ENCODE data around the gene IDH2. TPM values are rescaled to one million over a fixed set of nuclear protein-coding genes. Genes with fewer than 3 reads are reported as not detected.
"Not testable (repeated sequence)": the region's sequence is repeated elsewhere in the genome, so short reads cannot be mapped to it uniquely, and the experiment has no call there.

Gene IDH2
- total RNA-seq, 1 experiment from 2014 or later: 94.1 TPM

DNA sequence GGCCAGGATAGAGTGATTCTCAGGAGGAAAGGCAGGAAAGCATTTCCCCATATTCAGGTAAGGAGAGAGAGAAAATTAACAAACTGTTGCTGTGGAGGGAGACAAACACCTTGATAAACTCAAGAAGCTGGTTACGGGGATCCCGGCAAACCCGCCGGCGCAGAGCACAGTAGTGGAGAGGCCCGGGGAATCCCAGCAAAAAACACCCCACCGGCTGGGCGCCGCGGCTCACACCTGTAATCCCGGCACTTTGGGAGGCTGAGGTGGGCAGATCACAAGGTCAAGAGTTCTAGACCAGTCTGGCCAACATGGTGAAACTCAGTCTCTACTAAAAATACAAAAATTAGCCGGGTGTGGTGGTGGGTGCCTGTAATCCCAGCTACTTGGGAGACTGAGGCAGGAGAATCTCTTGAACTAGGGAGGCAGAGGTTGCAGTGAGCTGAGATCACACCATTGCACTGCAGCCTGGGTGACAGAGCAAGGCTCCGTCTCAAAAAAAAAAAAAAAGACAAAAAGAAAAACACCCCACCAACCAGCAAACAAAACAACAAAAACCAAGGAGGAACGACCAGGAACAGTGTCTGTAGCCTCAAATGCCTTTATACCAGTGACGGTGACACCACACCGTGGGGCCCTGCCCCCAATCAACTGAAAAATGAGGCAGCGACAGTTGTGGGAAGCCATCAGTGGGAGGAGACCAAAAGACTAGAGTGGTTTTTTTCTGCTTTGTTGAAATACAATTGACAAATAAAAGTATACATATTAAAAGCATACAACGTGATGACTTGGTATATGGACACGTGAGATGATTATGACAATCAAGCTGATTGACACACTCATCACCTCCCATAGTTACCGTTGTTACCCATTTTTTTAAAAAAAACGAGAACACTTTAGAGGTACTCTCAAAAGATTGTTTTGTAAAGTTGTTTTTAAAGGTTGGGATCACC is 40.2 kb upstream of the IDH2 start:
- DNase-seq (no peak), ATAC-seq (no peak)
- Histone ChIP-seq H3K79me2 (ENCODE audit: low read length) (no peaks in the 10 kb centered on the region), H3K9me2 (replicated peaks; ENCODE audit: low read length) (no peaks in the 10 kb centered on the region), H3K27me3 (ENCODE audit: low read length) (no peaks in the 10 kb centered on the region), H3K27ac (ENCODE audit: low read length) (0 out of 2 replicates have a peak overlapping the region, but pooled peaks have one; percentile 18), H3K9me3 (ENCODE audit: low read length) (no peaks in the 10 kb centered on the region), H3F3A (ENCODE audit: low read length, unreplicated experiment) (no peaks in the 10 kb centered on the region), H3K4me1 (ENCODE audit: insufficient read depth, low read length) (peaks cover 13% of the 10 kb centered on the region), H3K4me2 (ENCODE audit: low read length) (peak overlapping the region; percentile 29), H3K4me3 (ENCODE audit: low read length) (no peak overlapping the region), H3K9ac (ENCODE audit: low read length) (0 out of 2 replicates have a peak overlapping the region, but pooled peaks have one; percentile 19), H4K20me1 (ENCODE audit: low read length) (no peaks in the 10 kb centered on the region), H2AFZ (ENCODE audit: low read length) (peak overlapping the region; percentile 74), H3K36me3 (ENCODE audit: low read depth, low read length) (no peaks in the 10 kb centered on the region)
- intact Hi-C loops (cut with micrococcal nuclease): loop anchor here (1.0 to 5.0 kb wide), 2 partner anchors 90 to 144 kb away; partner anchors contain the start of genes CIB1 and GDPGP1
- POLR2A ChIA-PET (ENCODE audit: unreplicated experiment): interaction anchor here (0.6 kb wide), 1 partner anchor 328 kb away, joined by 3 read pairs; no protein-coding TSS in a partner anchor
- CTCF ChIA-PET: interaction anchor here (0.8 to 1.4 kb wide), 2 partner anchors 79 to 90 kb away, joined by 3 to 9 read pairs; partner anchors contain the start of genes CIB1 and GDPGP1
- TF ChIP-seq EZH2 (IDR thresholded peaks at IDR 0.05; ENCODE audit: low read length, unreplicated experiment) (no peak), EZH2phosphoT487 (IDR thresholded peaks at IDR 0.05; ENCODE audit: borderline replicate concordance, low read length) (no peak)
- TF ChIP-seq, protein P1, sequence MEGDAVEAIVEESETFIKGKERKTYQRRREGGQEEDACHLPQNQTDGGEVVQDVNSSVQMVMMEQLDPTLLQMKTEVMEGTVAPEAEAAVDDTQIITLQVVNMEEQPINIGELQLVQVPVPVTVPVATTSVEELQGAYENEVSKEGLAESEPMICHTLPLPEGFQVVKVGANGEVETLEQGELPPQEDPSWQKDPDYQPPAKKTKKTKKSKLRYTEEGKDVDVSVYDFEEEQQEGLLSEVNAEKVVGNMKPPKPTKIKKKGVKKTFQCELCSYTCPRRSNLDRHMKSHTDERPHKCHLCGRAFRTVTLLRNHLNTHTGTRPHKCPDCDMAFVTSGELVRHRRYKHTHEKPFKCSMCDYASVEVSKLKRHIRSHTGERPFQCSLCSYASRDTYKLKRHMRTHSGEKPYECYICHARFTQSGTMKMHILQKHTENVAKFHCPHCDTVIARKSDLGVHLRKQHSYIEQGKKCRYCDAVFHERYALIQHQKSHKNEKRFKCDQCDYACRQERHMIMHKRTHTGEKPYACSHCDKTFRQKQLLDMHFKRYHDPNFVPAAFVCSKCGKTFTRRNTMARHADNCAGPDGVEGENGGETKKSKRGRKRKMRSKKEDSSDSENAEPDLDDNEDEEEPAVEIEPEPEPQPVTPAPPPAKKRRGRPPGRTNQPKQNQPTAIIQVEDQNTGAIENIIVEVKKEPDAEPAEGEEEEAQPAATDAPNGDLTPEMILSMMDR (conservative IDR thresholded peaks at IDR 0.05; ENCODE audit: low read depth, low read length): no peak
- no TSS peak for BruUV-seq (replicated peaks)

DNA sequence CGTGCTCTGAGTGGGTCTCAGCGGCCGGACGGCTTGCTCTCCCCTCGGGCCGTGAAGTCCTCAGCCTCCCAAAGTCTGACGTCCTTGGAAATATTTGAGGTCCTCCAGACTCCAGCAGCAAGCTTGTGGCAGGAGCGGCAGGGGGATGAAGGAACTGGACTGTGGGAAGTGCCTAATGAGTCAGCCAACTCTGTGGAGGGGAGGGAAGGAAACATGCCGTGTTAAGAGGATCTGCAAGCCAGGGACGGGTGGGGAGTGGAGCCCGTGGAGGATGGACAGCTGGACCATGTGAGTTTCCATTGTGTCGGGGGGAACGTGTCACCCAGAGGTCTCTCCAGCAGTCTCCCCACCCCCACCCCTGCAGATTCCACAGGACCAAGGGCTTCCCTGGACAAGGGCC is 39.4 kb upstream of the IDH2 start:
- Histone ChIP-seq H3F3A (ENCODE audit: low read length, unreplicated experiment) (no peaks in the 10 kb centered on the region), H3K4me3 (ENCODE audit: low read length) (no peak overlapping the region), H3K9ac (ENCODE audit: low read length) (0 out of 2 replicates have a peak overlapping the region, but pooled peaks have one; percentile 19), H3K4me1 (ENCODE audit: insufficient read depth, low read length) (peaks cover 13% of the 10 kb centered on the region), H3K4me2 (ENCODE audit: low read length) (peak overlapping the region; percentile 29), H3K79me2 (ENCODE audit: low read length) (no peaks in the 10 kb centered on the region), H3K27ac (ENCODE audit: low read length) (0 out of 2 replicates have a peak overlapping the region, but pooled peaks have one; percentile 18), H3K9me3 (ENCODE audit: low read length) (no peaks in the 10 kb centered on the region), H4K20me1 (ENCODE audit: low read length) (no peaks in the 10 kb centered on the region), H3K36me3 (ENCODE audit: low read depth, low read length) (no peaks in the 10 kb centered on the region), H3K9me2 (replicated peaks; ENCODE audit: low read length) (no peaks in the 10 kb centered on the region), H3K27me3 (ENCODE audit: low read length) (no peaks in the 10 kb centered on the region), H2AFZ (ENCODE audit: low read length) (peak overlapping the region; percentile 74)
- POLR2A ChIA-PET (ENCODE audit: unreplicated experiment): no interaction called here
- TF ChIP-seq EZH2phosphoT487 (IDR thresholded peaks at IDR 0.05; ENCODE audit: borderline replicate concordance, low read length) (no peak), EZH2 (IDR thresholded peaks at IDR 0.05; ENCODE audit: low read length, unreplicated experiment) (no peak)
- TF ChIP-seq, protein P1 (conservative IDR thresholded peaks at IDR 0.05; ENCODE audit: low read depth, low read length): no peak
- CTCF ChIA-PET: interaction anchor here (0.8 kb wide), 1 partner anchor 80 kb away, joined by 3 read pairs; no protein-coding TSS in a partner anchor
- DNase-seq (peak; percentile 40), ATAC-seq (peak; percentile 62)
- intact Hi-C loops (cut with micrococcal nuclease): loop anchor here (5.0 kb wide), 1 partner anchor 91 kb away; the partner anchor contains the start of genes CIB1 and GDPGP1
- no TSS peak for BruUV-seq (replicated peaks)

DNA sequence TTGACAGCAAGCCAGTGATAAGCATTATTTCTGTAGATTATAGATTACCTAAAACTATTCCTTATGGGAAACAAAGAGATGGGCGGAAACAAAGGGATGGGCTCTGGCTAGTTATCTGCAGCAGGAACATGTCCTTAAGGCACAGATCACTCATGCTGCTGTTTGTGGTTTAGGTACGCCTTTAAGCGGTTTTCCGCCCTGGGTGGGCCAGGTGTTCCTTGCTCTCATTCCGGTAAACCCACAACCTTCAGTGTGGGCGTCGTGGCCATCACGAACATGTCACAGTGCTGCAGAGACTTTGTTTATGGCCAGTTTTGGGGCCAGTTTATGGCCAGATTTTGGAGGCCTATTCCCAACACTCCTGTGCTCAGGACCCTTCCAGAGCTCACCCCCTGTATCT is 37.3 kb upstream of the IDH2 start:
- H3K36me3 ChIP-seq (ENCODE audit: low read depth, low read length); H3K4me2 ChIP-seq (ENCODE audit: low read length); H3K4me3 ChIP-seq (ENCODE audit: low read length); H3K27me3 ChIP-seq (ENCODE audit: low read length); POLR2A ChIA-PET (ENCODE audit: unreplicated experiment); DNase-seq; intact Hi-C loops (cut with micrococcal nuclease); H3K79me2 ChIP-seq (ENCODE audit: low read length); H2AFZ ChIP-seq (ENCODE audit: low read length); H4K20me1 ChIP-seq (ENCODE audit: low read length); H3K27ac ChIP-seq (ENCODE audit: low read length); H3K9me3 ChIP-seq (ENCODE audit: low read length); H3K9me2 ChIP-seq (replicated peaks; ENCODE audit: low read length); H3F3A ChIP-seq (ENCODE audit: low read length, unreplicated experiment); CTCF ChIA-PET; ATAC-seq; H3K9ac ChIP-seq (ENCODE audit: low read length); BruUV-seq (replicated peaks): not testable (repeated sequence)
- H3K4me1 ChIP-seq (ENCODE audit: insufficient read depth, low read length): peaks cover 13% of the 10 kb centered on the region
